ENCODE results near the gene CAPN12. TPM values are rescaled to one million over a fixed set of nuclear protein-coding genes. Genes with fewer than 3 reads are reported as not detected.

CAPN12 gene
- total and polyA plus RNA-seq, 2 of the 8 experiments (the other 6 are each of a cell fraction or from before 2014, with no cell fraction given) = 8.8 to 20.0 TPM

DNA sequence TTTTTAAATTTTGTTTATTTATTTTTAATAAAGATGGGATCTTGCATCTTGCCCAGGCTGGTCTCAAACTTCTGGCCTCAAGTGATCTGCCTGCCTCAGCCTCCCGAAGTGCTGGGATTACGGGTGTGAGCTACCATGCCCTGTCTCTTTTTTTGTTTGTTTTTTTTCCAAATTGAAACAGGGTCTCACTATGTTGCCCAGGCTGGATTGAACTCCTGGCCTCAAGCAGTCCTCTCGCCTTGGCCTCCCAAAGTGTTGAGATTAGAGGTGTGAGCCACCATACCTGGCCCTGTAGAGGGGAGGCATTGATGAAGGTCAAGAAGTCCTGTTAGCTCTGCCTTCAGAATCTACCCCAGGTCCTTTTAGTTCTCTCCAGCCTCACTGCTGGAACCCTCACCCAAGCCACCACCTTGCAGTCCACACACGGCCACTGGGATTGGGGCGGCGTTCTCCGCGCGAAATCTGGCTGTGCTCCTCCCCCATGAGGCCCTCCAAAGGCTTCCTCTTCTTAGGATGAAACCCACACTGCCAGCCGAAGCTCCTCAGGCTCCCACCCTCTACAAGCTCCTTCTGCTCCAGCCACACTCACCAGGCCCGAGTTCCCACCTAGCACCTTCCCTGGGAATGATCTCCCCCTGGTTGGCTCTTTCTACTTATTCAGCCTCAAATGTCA is 61.9 kb downstream of the CAPN12 start:
- Histone ChIP-seq H3K4me1 (replicated peaks in 1 of 4; ENCODE audit: control insufficient read depth in 3 of 4, insufficient read depth in 4 of 4, low read length in 3 of 4) (peaks cover 28 to 47% (median 42%) of the 10 kb centered on the region in 4 experiments), H2BK20ac (ENCODE audit: low read length) (peak overlapping the region; percentile 40; the same call in 1 of the 2 replicates), H3K27me3 (replicated peaks in 1 of 4; ENCODE audit: control insufficient read depth in 3 of 4, extremely low read depth in 1 of 4, insufficient read depth in 3 of 4, low read length in 3 of 4) (no peaks in the 10 kb centered on the region), H3K27ac (ENCODE audit: low read depth, low read length) (peak overlapping the region; percentile 95), H3K23me2 (ENCODE audit: low read depth, low read length) (peaks cover 1% of the 10 kb centered on the region; the same call in 1 of the 2 replicates), H3K4ac (replicated peaks; ENCODE audit: insufficient read length, low read depth, low read length) (no peak overlapping the region), H2BK120ac (replicated peaks; ENCODE audit: low read depth, low read length) (no peak overlapping the region), H4K91ac (replicated peaks; ENCODE audit: insufficient read length, low read length) (no peak overlapping the region), H3K79me1 (ENCODE audit: low read depth, low read length) (peaks cover 18% of the 10 kb centered on the region), H3K14ac (ENCODE audit: insufficient read length) (no peak overlapping the region), H3K4me3 (ENCODE audit: extremely low read depth in 1 of 4, insufficient read depth in 2 of 4, low read depth in 3 of 4, low read length in 4 of 4) (no peak overlapping the region), H3K9me3 (ENCODE audit: insufficient read depth in 2 of 2, low read depth in 1 of 2, low read length in 1 of 2) (no peaks in the 10 kb centered on the region), H4K20me1 (replicated peaks in 1 of 2; ENCODE audit: control insufficient read depth in 1 of 2, insufficient read depth in 2 of 2, low read length in 2 of 2) (peaks cover 0 to 13% of the 10 kb centered on the region in 2 experiments), H4K8ac (ENCODE audit: extremely low read depth, insufficient read depth, low read length) (peak overlapping the region; percentile 39; the same call in 1 of the 2 replicates), H3K56ac (replicated peaks; ENCODE audit: insufficient read length, low read depth, low read length) (no peak overlapping the region), H4K5ac (ENCODE audit: insufficient read length, low read depth, low read length) (no peak overlapping the region), H3K4me2 (ENCODE audit: insufficient read depth in 1 of 2, low read depth in 2 of 2, low read length in 2 of 2) (peak overlapping the region in 1 of 2 experiments; percentile 26; a peak in 1 of 4 replicates), H3K9ac (replicated peaks in 1 of 4; ENCODE audit: extremely low read depth in 1 of 4, low read depth in 3 of 4, low read length in 3 of 4) (no peak overlapping the region), H3K36me3 (ENCODE audit: control insufficient read depth in 2 of 4, insufficient read depth in 4 of 4, low read length in 3 of 4) (no peaks in the 10 kb centered on the region), H2BK15ac (ENCODE audit: low read length) (peak overlapping the region; percentile 18; the same call in 1 of the 2 replicates), H2AK5ac (ENCODE audit: low read depth, low read length) (peak overlapping the region; percentile 100), H3K23ac (ENCODE audit: insufficient read length) (no peak overlapping the region), H2BK12ac (ENCODE audit: low read depth, low read length) (peak overlapping the region; percentile 96), H2AFZ (ENCODE audit: low read length) (no peak overlapping the region), H3K79me2 (ENCODE audit: control insufficient read depth in 1 of 2, insufficient read depth in 2 of 2, low read length in 2 of 2) (peaks cover 15 to 90% of the 10 kb centered on the region in 2 experiments), H2BK5ac (ENCODE audit: low read depth, low read length) (peak overlapping the region; percentile 90), H3K18ac (ENCODE audit: extremely low read depth, low read length) (peak overlapping the region; percentile 85; the same call in 1 of the 2 replicates)
- ChIA-PET POLR2A (ENCODE audit: partially characterized antibody) (interaction anchor here (0.7 to 23.4 kb wide), 12 partner anchors 8 to 62 kb away, joined by 3 to 495 read pairs (median 5); partner anchors contain the start of genes ACTN4 and CAPN12), CTCF (ENCODE audit: partially characterized antibody) (interaction anchor here (0.7 to 3.8 kb wide), 7 partner anchors 10 to 48 kb away, joined by 3 to 17 read pairs (median 3); no protein-coding TSS in a partner anchor)
- DNase-seq (ENCODE audit: low read depth in 1 of 2, low spot score in 2 of 2) (no peak), FAIRE-seq (no peak)
- WGBS, 2 experiments (ENCODE audit: extremely low coverage in 1 of 2, insufficient coverage in 1 of 2, insufficient read length in 1 of 2, insufficient replicate concordance in 2 of 2, low coverage in 1 of 2, low lambda C conversion rate in 2 of 2, missing lambda C conversion rate in 1 of 2) = 92% methylated on average over 11 of the region's 11 CpGs; no CpG with 5 or more reads in 1 of the 2 experiments
- peak; percentile 51; the same call in 1 of the 2 replicates for TF ChIP-seq KDM1A (IDR thresholded peaks at IDR 0.05; ENCODE audit: borderline replicate concordance, low read length)
- TF ChIP-seq RXRA (IDR thresholded peaks at IDR 0.05; ENCODE audit: insufficient read depth, low read depth, low read length) = no peak
